K562 (cell line): Measurements from ENCODE around the gene CEP43. TPM values are rescaled to one million over a fixed set of nuclear protein-coding genes. Genes with fewer than 3 reads are reported as not detected.

Experiments used
- CXXC5 ChIP-seq: fragments of 250-450 bp; sonication (Bioruptor Pico); IDR thresholded peaks from 2 replicates; pipeline ENCODE4 v1.8.0; 2022; ENCODE audit warnings: inconsistent platforms, mild to moderate bottlenecking, moderate library complexity
- E2F5 ChIP-seq: sonication (generic); formaldehyde crosslinking; IDR thresholded peaks from 2 replicates; pipeline ENCODE4 v1.8.0; 2022; ENCODE audit warnings: mild to moderate bottlenecking, missing genetic modification reagents
- GABPA ChIP-seq: fragments of 200-800 bp; sonication (Bioruptor generic); conservative IDR thresholded peaks from 2 replicates; pipeline ENCODE4 v1.6.1; 2016; ENCODE audit warnings: low read depth, missing genetic modification characterization, missing compliant biosample characterization
- KLF10 ChIP-seq: fragments of 250-450 bp; sonication (Bioruptor Pico); IDR thresholded peaks from 2 replicates; pipeline ENCODE4 v1.6.1; 2021; ENCODE audit warnings: matching md5 sums
- NR2C1 ChIP-seq, 2 experiments: fragments of 450-650 bp; IDR thresholded peaks; 2 replicates each; pipeline ENCODE4 v1.6.1; 2017; ENCODE audit warnings: mild to moderate bottlenecking in 2 of 2, antibody characterized with exemption in 1 of 2, inconsistent platforms in 1 of 2, missing compliant biosample characterization in 1 of 2, missing genetic modification characterization in 1 of 2
- PURB ChIP-seq: sonication (generic); formaldehyde crosslinking; IDR thresholded peaks from 2 replicates; pipeline ENCODE4 v1.9.0; 2021; ENCODE audit warnings: low read depth, mild to moderate bottlenecking, missing genetic modification reagents
- RBBP5 ChIP-seq: fragments of 200-600 bp; sonication (generic); IDR thresholded peaks from 2 replicates; pipeline ENCODE4 v1.6.1; 2012; ENCODE audit warnings: borderline replicate concordance, mild to moderate bottlenecking, low read length, control low read depth, inconsistent platforms; ENCODE audit not compliant: insufficient read depth, poor library complexity, severe bottlenecking
- RNF2 ChIP-seq: sonication (generic); IDR thresholded peaks from 2 replicates; pipeline ENCODE4 v1.6.1; 2016
- SIN3A ChIP-seq, 2 experiments: fragments of 150-350 bp in 1 of 2; IDR thresholded peaks; 2 replicates each; pipeline ENCODE4 v1.6.1; 2011 to 2016; ENCODE audit warnings: borderline replicate concordance in 2 of 2, low read depth in 2 of 2, low read length in 2 of 2, mild to moderate bottlenecking in 2 of 2, moderate library complexity in 2 of 2; ENCODE audit not compliant: control insufficient read depth in 1 of 2
- SMARCA4 ChIP-seq: fragments of 450-650 bp; IDR thresholded peaks from 2 replicates; pipeline ENCODE4 v1.6.1; 2016
- SMARCC2 ChIP-seq: fragments of 450-650 bp; IDR thresholded peaks from 2 replicates; pipeline ENCODE4 v1.6.1; 2017; ENCODE audit warnings: antibody characterized with exemption, moderate library complexity, mild to moderate bottlenecking, low read depth
- ZC3H11A ChIP-seq: IDR thresholded peaks from 2 replicates; pipeline ENCODE4 v1.6.1; 2012; ENCODE audit warnings: low read depth, low read length, improper control_type of control experiment
- polyA plus RNA-seq, 8 experiments: library from polyadenylated mRNA; depleted of rRNA in 4 of 8; stranded (reverse) in 5 of 8; unstranded in 3 of 8; fragments of >200 nt; fragmentation: Nextera tagmentation in 2 of 8; fragmentation: Illumina TruSeq in 1 of 8; extraction: Ambion mirVana in 2 of 8; extraction: Trizol in 1 of 8; gene quantifications; 2 replicates each; pipeline versions ENCODE4 v1.2.1 to v1.2.3, GENCODE V29; 2011 to 2014; ENCODE audit warnings: inconsistent platforms in 1 of 8, missing spikeins in 1 of 8
- total RNA-seq, 7 experiments: library from RNA; depleted of rRNA in 6 of 7; stranded (reverse); fragments of >200 nt in 6 of 7; fragmentation: Illumina TruSeq in 2 of 7; extraction: Trizol in 2 of 7; gene quantifications; 2 replicates each; pipeline versions ENCODE4 v1.2.1 to v1.2.3, GENCODE V29; 2011 to 2021; ENCODE audit warnings: low replicate concordance in 1 of 7
- TF ChIP-seq, protein P1 (sequence below): fragments of 450-650 bp; formaldehyde crosslinking; IDR thresholded peaks from 2 replicates; pipeline ENCODE4 v1.4.0; 2020; ENCODE audit warnings: mild to moderate bottlenecking, mixed read lengths
- TF ChIP-seq, protein P2 (sequence below): fragments of 200-600 bp; sonication (generic); IDR thresholded peaks from one replicate; pipeline ENCODE4 v1.6.1; 2012; ENCODE audit warnings: mild to moderate bottlenecking, low read depth, low read length, inconsistent platforms

CEP43 gene
- total and polyA plus RNA-seq, 9 of the 15 experiments (the other 6 are each of a cell fraction or from before 2014, with no cell fraction given): 15.2 to 55.7 (median 47.4) TPM

GRCh38 chr6:166999884-167000253, 672 bp downstream of the CEP43 start (continued):
- TF ChIP-seq, protein P1, sequence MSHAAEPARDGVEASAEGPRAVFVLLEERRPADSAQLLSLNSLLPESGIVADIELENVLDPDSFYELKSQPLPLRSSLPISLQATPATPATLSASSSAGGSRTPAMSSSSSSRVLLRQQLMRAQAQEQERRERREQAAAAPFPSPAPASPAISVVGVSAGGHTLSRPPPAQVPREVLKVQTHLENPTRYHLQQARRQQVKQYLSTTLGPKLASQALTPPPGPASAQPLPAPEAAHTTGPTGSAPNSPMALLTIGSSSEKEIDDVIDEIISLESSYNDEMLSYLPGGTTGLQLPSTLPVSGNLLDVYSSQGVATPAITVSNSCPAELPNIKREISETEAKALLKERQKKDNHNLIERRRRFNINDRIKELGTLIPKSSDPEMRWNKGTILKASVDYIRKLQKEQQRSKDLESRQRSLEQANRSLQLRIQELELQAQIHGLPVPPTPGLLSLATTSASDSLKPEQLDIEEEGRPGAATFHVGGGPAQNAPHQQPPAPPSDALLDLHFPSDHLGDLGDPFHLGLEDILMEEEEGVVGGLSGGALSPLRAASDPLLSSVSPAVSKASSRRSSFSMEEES: no peak
- TF ChIP-seq RNF2 (no peak), KLF10 (CRISPR knock-in tag) (no peak), NR2C1 (IDR thresholded peaks at IDR 0.05) (peak; percentile 58), NR2C1 (tag; IDR thresholded peaks at IDR 0.05) (peak; percentile 43; the same call in 1 of the 2 replicates), ZC3H11A (no peak), CXXC5 (CRISPR knock-in tag) (no peak), PURB (no peak), RBBP5 (no peak), SMARCC2 (no peak), SIN3A (IDR thresholded peaks at IDR 0.05; ENCODE audit: borderline replicate concordance in 2 of 2, control insufficient read depth in 1 of 2, low read depth in 2 of 2, low read length in 2 of 2) (no peak), GABPA (no peak), E2F5 (CRISPR knock-in tag) (no peak), SMARCA4 (0 out of 2 replicates have a peak, but pooled peaks have one; percentile 21)
- TF ChIP-seq, protein P2, sequence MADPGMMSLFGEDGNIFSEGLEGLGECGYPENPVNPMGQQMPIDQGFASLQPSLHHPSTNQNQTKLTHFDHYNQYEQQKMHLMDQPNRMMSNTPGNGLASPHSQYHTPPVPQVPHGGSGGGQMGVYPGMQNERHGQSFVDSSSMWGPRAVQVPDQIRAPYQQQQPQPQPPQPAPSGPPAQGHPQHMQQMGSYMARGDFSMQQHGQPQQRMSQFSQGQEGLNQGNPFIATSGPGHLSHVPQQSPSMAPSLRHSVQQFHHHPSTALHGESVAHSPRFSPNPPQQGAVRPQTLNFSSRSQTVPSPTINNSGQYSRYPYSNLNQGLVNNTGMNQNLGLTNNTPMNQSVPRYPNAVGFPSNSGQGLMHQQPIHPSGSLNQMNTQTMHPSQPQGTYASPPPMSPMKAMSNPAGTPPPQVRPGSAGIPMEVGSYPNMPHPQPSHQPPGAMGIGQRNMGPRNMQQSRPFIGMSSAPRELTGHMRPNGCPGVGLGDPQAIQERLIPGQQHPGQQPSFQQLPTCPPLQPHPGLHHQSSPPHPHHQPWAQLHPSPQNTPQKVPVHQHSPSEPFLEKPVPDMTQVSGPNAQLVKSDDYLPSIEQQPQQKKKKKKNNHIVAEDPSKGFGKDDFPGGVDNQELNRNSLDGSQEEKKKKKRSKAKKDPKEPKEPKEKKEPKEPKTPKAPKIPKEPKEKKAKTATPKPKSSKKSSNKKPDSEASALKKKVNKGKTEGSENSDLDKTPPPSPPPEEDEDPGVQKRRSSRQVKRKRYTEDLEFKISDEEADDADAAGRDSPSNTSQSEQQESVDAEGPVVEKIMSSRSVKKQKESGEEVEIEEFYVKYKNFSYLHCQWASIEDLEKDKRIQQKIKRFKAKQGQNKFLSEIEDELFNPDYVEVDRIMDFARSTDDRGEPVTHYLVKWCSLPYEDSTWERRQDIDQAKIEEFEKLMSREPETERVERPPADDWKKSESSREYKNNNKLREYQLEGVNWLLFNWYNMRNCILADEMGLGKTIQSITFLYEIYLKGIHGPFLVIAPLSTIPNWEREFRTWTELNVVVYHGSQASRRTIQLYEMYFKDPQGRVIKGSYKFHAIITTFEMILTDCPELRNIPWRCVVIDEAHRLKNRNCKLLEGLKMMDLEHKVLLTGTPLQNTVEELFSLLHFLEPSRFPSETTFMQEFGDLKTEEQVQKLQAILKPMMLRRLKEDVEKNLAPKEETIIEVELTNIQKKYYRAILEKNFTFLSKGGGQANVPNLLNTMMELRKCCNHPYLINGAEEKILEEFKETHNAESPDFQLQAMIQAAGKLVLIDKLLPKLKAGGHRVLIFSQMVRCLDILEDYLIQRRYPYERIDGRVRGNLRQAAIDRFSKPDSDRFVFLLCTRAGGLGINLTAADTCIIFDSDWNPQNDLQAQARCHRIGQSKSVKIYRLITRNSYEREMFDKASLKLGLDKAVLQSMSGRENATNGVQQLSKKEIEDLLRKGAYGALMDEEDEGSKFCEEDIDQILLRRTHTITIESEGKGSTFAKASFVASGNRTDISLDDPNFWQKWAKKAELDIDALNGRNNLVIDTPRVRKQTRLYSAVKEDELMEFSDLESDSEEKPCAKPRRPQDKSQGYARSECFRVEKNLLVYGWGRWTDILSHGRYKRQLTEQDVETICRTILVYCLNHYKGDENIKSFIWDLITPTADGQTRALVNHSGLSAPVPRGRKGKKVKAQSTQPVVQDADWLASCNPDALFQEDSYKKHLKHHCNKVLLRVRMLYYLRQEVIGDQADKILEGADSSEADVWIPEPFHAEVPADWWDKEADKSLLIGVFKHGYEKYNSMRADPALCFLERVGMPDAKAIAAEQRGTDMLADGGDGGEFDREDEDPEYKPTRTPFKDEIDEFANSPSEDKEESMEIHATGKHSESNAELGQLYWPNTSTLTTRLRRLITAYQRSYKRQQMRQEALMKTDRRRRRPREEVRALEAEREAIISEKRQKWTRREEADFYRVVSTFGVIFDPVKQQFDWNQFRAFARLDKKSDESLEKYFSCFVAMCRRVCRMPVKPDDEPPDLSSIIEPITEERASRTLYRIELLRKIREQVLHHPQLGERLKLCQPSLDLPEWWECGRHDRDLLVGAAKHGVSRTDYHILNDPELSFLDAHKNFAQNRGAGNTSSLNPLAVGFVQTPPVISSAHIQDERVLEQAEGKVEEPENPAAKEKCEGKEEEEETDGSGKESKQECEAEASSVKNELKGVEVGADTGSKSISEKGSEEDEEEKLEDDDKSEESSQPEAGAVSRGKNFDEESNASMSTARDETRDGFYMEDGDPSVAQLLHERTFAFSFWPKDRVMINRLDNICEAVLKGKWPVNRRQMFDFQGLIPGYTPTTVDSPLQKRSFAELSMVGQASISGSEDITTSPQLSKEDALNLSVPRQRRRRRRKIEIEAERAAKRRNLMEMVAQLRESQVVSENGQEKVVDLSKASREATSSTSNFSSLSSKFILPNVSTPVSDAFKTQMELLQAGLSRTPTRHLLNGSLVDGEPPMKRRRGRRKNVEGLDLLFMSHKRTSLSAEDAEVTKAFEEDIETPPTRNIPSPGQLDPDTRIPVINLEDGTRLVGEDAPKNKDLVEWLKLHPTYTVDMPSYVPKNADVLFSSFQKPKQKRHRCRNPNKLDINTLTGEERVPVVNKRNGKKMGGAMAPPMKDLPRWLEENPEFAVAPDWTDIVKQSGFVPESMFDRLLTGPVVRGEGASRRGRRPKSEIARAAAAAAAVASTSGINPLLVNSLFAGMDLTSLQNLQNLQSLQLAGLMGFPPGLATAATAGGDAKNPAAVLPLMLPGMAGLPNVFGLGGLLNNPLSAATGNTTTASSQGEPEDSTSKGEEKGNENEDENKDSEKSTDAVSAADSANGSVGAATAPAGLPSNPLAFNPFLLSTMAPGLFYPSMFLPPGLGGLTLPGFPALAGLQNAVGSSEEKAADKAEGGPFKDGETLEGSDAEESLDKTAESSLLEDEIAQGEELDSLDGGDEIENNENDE: no peak
